HG03565 (cell line): Measurements from ENCODE around the gene RNU6-7.

Experiments
- ATAC-seq: cut with Tn5 transposase; IDR thresholded peaks from one replicate; pipeline ENCODE4 v1.9.1; 2021; ENCODE audit warnings: mild to moderate bottlenecking, moderate library complexity; ENCODE audit not compliant: unreplicated experiment

The RNU6-7 gene

DNA sequence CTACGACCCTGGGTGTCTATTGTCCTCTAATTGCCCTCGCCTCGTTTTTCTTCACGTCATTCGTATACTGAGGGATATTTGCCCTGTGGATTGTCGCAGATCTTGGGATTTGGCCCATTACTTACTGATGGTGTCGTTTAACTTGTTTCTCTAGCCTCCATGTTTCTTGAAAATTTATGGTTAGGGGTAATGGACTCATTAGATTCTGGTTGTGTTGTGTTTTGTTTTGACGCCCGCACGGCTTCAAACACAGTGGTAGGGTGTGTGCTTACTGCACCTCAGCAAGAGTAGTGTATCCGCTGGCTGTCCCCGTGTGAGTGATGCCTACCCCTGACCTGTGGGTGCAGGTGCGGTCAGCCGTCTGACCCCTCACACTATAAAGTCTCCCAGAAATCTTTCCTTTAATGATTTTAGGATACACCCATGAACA lies 2.1 kb downstream of the RNU6-7 start:
- no peak for ATAC-seq

- no peak for ATAC-seq
Observed at GRCh38 chr14:32205554-32205953, 3.7 kb downstream of the RNU6-7 start.

GRCh38 chr14:32205984-32206383 lies 4.1 kb downstream of the RNU6-7 start:
- ATAC-seq: peak; percentile 24

GRCh38 chr14:32206552-32206951 lies 4.7 kb downstream of the RNU6-7 start:
- no peak for ATAC-seq

DNA sequence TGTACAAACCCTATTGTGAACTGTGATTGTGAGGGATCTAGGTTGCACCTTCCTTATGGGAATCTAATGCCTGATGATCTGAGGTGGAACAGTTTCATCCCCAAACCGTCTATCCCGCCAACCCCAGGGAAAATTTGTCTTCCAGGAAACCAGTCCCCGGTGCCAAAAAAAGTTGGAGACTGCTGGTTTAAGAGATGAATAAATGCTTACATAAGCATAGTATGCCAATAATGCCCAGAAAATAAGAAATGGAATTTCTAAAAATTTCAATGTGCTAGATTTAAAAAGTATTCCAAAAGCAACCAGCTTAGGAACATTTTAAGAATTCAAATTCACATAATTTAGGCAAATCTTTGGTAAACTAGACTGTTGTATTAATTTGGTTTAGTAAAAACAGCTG lies 6.6 kb downstream of the RNU6-7 start:
- no peak for ATAC-seq

GRCh38 chr14:32209471-32209870 lies 7.6 kb downstream of the RNU6-7 start:
- no peak for ATAC-seq

- ATAC-seq: no peak
Observed at GRCh38 chr14:32211068-32211404, 9.2 kb downstream of the RNU6-7 start.

DNA sequence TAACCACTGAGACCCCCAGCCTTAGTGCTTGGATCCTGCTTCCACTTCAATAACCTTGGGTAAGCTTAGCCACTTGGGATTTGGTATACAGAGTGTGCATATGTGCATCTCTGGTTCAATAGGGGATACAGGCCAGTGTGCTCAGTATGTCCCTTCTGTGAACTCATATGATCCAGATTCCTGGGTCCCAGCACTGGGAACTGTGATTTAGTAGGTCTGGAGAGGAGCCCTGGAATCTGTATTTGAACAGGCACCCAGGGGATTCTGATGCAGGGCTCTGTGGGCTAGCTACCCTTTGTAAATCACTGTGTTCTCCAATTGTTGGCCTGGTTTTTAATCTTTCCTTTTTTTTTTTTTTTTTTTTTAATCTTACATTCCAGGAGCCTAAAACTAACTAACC lies 11.0 kb downstream of the RNU6-7 start:
- no peak for ATAC-seq

DNA sequence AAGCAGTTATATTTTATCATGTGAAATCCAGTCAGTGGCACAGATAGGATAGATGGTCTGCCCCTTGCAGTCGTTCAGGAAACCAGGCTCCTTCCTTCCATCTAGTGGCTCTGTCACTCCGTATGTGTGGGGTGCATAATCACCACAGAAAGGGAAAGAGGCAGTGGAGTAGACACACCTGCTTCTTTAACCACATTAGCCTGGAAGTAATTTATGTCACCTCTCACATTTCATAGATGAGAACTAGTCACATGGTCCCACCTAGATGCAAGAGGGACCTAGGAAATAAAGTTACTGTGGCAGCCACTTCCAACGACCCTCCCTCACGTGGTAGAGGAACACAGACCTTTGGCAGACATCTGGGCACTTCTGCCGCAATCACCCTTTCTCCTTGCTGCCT lies 15.5 kb downstream of the RNU6-7 start:
- ATAC-seq: no peak

- ATAC-seq: peak; percentile 54
Observed at GRCh38 chr14:32224737-32225377, 23.0 kb downstream of the RNU6-7 start.

DNA sequence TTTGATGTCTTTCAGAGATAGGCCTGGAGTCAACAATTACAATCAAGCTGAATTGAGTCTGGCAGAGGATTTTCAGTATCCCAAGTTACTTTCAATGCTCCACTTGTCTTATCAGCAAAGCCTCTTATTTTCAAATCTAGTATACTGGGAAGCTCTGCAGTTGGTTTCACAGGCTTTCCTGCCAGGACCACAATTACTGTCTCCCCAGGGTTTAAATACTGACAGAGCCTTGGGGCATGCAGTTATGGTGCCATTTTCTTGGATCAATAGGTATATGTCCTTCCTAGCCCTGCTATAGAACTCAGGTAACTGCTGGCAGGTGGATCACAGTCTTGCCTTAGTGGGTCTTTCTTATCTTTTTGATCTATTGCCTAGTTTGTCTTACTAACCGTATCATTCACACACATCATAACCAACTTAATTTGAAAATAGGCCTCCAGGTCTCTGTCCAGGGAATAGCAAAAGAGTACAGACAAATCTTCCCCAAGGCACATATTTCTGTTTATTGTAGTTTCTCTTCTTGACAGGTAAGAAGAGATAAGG lies 23.6 kb downstream of the RNU6-7 start:
- ATAC-seq: no peak

DNA sequence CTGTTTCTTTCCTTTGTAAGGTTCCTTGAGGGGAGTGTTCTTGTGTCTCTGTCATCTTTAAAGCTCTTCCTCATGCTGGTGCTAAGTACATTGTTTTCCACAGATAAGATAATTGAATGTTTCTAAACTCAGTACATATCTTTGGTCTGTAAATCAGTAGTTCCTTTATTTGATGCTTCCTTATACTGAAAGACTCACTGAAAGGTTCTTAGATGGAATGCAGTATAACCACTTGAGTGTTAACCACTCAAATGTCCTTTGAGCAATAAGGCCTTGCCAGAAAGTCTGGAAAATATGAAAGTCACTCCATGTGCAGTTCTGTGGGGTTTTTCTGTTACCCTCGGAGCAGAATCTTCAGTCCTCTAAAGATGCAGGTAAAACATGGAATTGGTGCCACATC lies 24.2 kb downstream of the RNU6-7 start:
- no peak for ATAC-seq

DNA sequence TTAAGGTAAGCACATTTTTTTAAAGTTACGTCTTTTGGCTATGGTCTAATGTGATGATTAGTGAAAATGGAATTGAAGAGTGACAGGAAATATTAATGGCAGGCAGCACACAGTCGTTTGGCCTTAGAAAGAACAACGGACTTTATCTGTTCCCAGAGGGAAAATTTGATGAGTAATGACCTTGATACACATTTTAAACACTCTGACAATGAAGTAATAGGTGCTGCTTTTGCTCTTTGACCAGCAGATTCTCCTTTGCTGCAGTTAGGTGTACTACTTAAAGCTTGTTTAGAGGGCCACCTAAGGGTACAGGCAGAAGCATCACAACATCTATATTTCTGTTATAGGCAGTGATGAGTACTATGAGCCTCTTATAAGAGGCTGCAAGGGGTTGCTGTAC lies 28.3 kb downstream of the RNU6-7 start:
- ATAC-seq: no peak

GRCh38 chr14:32230695-32231280 lies 28.9 kb downstream of the RNU6-7 start:
- no peak for ATAC-seq

DNA sequence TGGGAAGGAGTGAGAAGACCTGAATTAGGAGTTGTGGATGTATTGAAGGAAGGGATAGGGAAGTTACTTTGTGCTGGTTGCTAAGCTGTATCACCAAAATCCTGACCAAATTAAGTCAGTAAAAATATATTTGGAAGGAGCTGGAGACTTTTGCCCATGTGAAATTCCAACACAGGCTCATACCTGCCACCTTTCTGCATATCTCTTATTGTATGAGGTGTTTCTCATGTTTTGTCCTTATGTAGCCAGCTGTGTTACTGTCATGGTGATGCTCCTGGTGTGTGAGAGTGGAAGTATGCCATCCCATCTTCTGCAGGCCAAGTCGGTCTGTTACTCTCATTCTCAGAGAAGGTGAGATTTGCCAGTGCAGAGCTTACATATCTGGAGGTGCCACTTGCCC lies 30.6 kb downstream of the RNU6-7 start:
- no peak for ATAC-seq

- ATAC-seq: no peak
Observed at GRCh38 chr14:32233260-32233659, 31.4 kb downstream of the RNU6-7 start.

GRCh38 chr14:32244404-32244803 lies 42.6 kb downstream of the RNU6-7 start:
- no peak for ATAC-seq

- ATAC-seq: no peak
Observed at GRCh38 chr14:32246751-32247150, 44.9 kb downstream of the RNU6-7 start.

GRCh38 chr14:32249371-32249770 lies 47.5 kb downstream of the RNU6-7 start:
- ATAC-seq: no peak

- no peak for ATAC-seq
Observed at GRCh38 chr14:32249780-32250179, 47.9 kb downstream of the RNU6-7 start.

DNA sequence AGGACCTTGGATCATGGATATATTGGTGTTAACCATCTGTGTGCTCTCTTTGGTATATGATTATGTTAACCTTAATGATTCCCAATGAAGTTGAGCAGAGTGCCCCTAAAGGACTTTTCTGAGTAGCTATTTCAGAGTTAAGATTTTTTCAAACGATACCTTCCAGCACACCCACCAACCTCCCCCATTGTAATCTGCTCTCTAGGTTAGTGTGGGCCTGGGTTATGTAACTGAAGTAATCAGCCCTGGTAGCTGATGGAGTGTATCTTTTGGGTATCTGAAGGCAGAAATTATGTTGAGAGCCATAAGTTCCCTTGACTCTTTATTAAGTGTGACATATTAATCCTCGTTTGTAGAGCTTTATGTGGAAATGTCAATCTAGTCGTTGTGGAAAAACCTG lies 48.8 kb downstream of the RNU6-7 start:
- ATAC-seq: no peak

GRCh38 chr14:32251530-32251929 lies 49.7 kb downstream of the RNU6-7 start:
- ATAC-seq: no peak
